Cardiac muscle cell (in vitro differentiated cells and primary cell): ENCODE measurements around the gene IFT172. TPM values are rescaled to one million over a fixed set of nuclear protein-coding genes. Genes with fewer than 3 reads are reported as not detected.
A peak's percentile ranks its signal among the peaks of the same experiment; 100 is the strongest.
"Not testable (repeated sequence)": the region's sequence is repeated elsewhere in the genome, so short reads cannot be mapped to it uniquely, and the experiment has no call there.

ENCODE experiments used
- DNase-seq, 2 donors: peaks; one replicate each; pipeline versions ENCODE4 v3.0.0 to v3.0.0-alpha.2; 2010 to 2017; ENCODE audit warnings: low read depth in 1 of 2, low spot score in 1 of 2
- H3K27ac ChIP-seq: fragments of 200-600 bp; sonication (generic); 2 replicates; pipeline ENCODE4 v1.5.1; 2016
- H3K27me3 ChIP-seq: fragments of 200-600 bp; sonication (generic); 2 replicates; pipeline ENCODE4 v1.6.0; 2016; ENCODE audit warnings: control low read depth
- H3K36me3 ChIP-seq: fragments of 200-600 bp; sonication (generic); 2 replicates; pipeline ENCODE4 v1.5.1; 2016; ENCODE audit warnings: control low read depth
- H3K4me1 ChIP-seq: fragments of 200-600 bp; sonication (generic); 2 replicates; pipeline ENCODE4 v1.8.1; 2017; ENCODE audit warnings: low read depth, mild to moderate bottlenecking, mixed run types
- H3K4me3 ChIP-seq: fragments of 200-600 bp; sonication (generic); 2 replicates; pipeline ENCODE4 v1.5.1; 2016; ENCODE audit warnings: mild to moderate bottlenecking
- H3K9me3 ChIP-seq: fragments of 200-600 bp; sonication (generic); 2 replicates; pipeline ENCODE4 v1.5.1; 2017; ENCODE audit warnings: low read depth, mild to moderate bottlenecking, control low read depth
- CTCF ChIP-seq: IDR thresholded peaks from 2 replicates; pipeline ENCODE4 v1.5.1; 2012; ENCODE audit warnings: low read depth, mild to moderate bottlenecking, low read length
- polyA plus RNA-seq: library from polyadenylated mRNA; unstranded; fragments of >200 nt; fragmentation: Nextera tagmentation; extraction: Ambion mirVana; gene quantifications from 2 replicates; pipeline ENCODE4 v1.2.1, GENCODE V29; 2016
- total RNA-seq: library from RNA; depleted of rRNA; stranded (reverse); fragments of >200 nt; gene quantifications from 2 replicates; pipeline ENCODE4 v1.2.3, GENCODE V29; 2016

IFT172 gene
- total RNA-seq (20.7 and 37.6 TPM in 2 replicates), polyA plus RNA-seq (35.1 and 35.4 TPM in 2 replicates)

GRCh38 chr2:27489498-27490397 is at the start of gene IFT172:
TSS of gene IFT172 (minus strand) at chr2:27489743. CDS start at chr2:27489653, 90 bp downstream.
- Histone ChIP-seq H3K27ac (peak within 1 kb of the TSS; percentile 22), H3K4me3 (peak within 1 kb of the TSS; percentile 66)
- peak; percentile 99 to 100 for DNase-seq

GRCh38 chr2:27538839-27539450 is 49.4 kb upstream of the IFT172 start:
- DNase-seq, result not testable (repeated sequence)

More at GRCh38 chr2:27489498-27490397, at the start of gene IFT172:
- TF ChIP-seq CTCF, result no peak
- Histone ChIP-seq H3K4me1 (no peaks in the 10 kb centered on the region), H3K36me3 (no peaks in the 10 kb centered on the region), H3K9me3 (no peaks in the 10 kb centered on the region), H3K27me3 (no peaks in the 10 kb centered on the region)

GRCh38 chr2:27537287-27537686 is 47.7 kb upstream of the IFT172 start:
- H3K4me1 ChIP-seq, result no peaks in the 10 kb centered on the region

More at GRCh38 chr2:27538839-27539450, 49.4 kb upstream of the IFT172 start:
- H3K9me3 ChIP-seq, H3K36me3 ChIP-seq, H3K27ac ChIP-seq, H3K4me1 ChIP-seq, H3K4me3 ChIP-seq, H3K27me3 ChIP-seq: not testable (repeated sequence)

GRCh38 chr2:27531983-27532382 is 42.4 kb upstream of the IFT172 start:
- Histone ChIP-seq H3K27ac (no peak overlapping the region), H3K9me3 (no peaks in the 10 kb centered on the region), H3K27me3 (no peaks in the 10 kb centered on the region), H3K36me3 (no peaks in the 10 kb centered on the region), H3K4me1 (no peaks in the 10 kb centered on the region), H3K4me3 (no peak overlapping the region)
- no peak for DNase-seq
- TF ChIP-seq CTCF, result no peak

More at GRCh38 chr2:27537287-27537686, 47.7 kb upstream of the IFT172 start:
- H3K4me3 ChIP-seq, result no peak overlapping the region
- H3K27me3 ChIP-seq, result no peaks in the 10 kb centered on the region
- no peaks in the 10 kb centered on the region for H3K9me3 ChIP-seq
- no peaks in the 10 kb centered on the region for H3K36me3 ChIP-seq
- no peak for DNase-seq
- TF ChIP-seq CTCF, result no peak
- no peak overlapping the region for H3K27ac ChIP-seq

GRCh38 chr2:27527182-27527581 is 37.6 kb upstream of the IFT172 start:
- Histone ChIP-seq H3K27me3 (no peaks in the 10 kb centered on the region), H3K4me3 (no peak overlapping the region), H3K27ac (no peak overlapping the region), H3K9me3 (no peaks in the 10 kb centered on the region), H3K4me1 (no peaks in the 10 kb centered on the region), H3K36me3 (no peaks in the 10 kb centered on the region)
- TF ChIP-seq CTCF, result no peak
- peak in 1 of 2 donors; percentile 6 for DNase-seq

GRCh38 chr2:27522400-27522945 is 32.9 kb upstream of the IFT172 start:
- Histone ChIP-seq H3K4me1 (no peaks in the 10 kb centered on the region), H3K9me3 (no peaks in the 10 kb centered on the region), H3K27ac (no peak overlapping the region), H3K27me3 (no peaks in the 10 kb centered on the region), H3K36me3 (no peaks in the 10 kb centered on the region), H3K4me3 (no peak overlapping the region)
- TF ChIP-seq CTCF, result no peak
- no peak for DNase-seq
